ENCODE results near the gene RPL38. TPM values are rescaled to one million over a fixed set of nuclear protein-coding genes. Genes with fewer than 3 reads are reported as not detected.

The RPL38 gene
- total RNA-seq, 1 donor from 2014 or later, result 243 TPM

GRCh38 chr17:74235040-74235581 is 31.6 kb downstream of the RPL38 start:
- no peak for TF ChIP-seq CTCF (IDR thresholded peaks at IDR 0.05)
- Histone ChIP-seq H3K27me3 (no peaks in the 10 kb centered on the region), H3K36me3 (peaks cover 0 to 9% of the 10 kb centered on the region in 2 donors), H3K9me3 (no peaks in the 10 kb centered on the region), H3K4me3 (no peak overlapping the region), H3K4me1 (no peaks in the 10 kb centered on the region), H3K27ac (no peak overlapping the region)
- intact Hi-C loops (cut with DNase I), result no loop called here
- DNase-seq (ENCODE audit: low spot score in 2 of 2), result no peak

- H3K36me3 ChIP-seq, result peaks cover 0 to 4% of the 10 kb centered on the region in 2 donors
- H3K9me3 ChIP-seq, result no peaks in the 10 kb centered on the region
- no peak overlapping the region for H3K27ac ChIP-seq
- no peak for DNase-seq (ENCODE audit: low spot score in 2 of 2)
- TF ChIP-seq CTCF (IDR thresholded peaks at IDR 0.05), result no peak
- H3K4me3 ChIP-seq, result no peak overlapping the region
- intact Hi-C loops (cut with DNase I), result no loop called here
- H3K27me3 ChIP-seq, result no peaks in the 10 kb centered on the region
- H3K4me1 ChIP-seq, result no peaks in the 10 kb centered on the region
These were observed 32.5 kb downstream of the RPL38 start for GRCh38 chr17:74235911-74236371.

- no peaks in the 10 kb centered on the region for H3K4me1 ChIP-seq
- H3K27me3 ChIP-seq, result no peaks in the 10 kb centered on the region
- DNase-seq (ENCODE audit: low spot score in 2 of 2), result no peak
- TF ChIP-seq CTCF (IDR thresholded peaks at IDR 0.05), result no peak
- no peak overlapping the region for H3K4me3 ChIP-seq
- H3K36me3 ChIP-seq, result peaks cover 0 to 4% of the 10 kb centered on the region in 2 donors
- H3K9me3 ChIP-seq, result no peaks in the 10 kb centered on the region
- intact Hi-C loops (cut with DNase I), result no loop called here
- H3K27ac ChIP-seq, result no peak overlapping the region
These were observed 33.8 kb downstream of the RPL38 start for GRCh38 chr17:74237321-74237720.

DNA sequence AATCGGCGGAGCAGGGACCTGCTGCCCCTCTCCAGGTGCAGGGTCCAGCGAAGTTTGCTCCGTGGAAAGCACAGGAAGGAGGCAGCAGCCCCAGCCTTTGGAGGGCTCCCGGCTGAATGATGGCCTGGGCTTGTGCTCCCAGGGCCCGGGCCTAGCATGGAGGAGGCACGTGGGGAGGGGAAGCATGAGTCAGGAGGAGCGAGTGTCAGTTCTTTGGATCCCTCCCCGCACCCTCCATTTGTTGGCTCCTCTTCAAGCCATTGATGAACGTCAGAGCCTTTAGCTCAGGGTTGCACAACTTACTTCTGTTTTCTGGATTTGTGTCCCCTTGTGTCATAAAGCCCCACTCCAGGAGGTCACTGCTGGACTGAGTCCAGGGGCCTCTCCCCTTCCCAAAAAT is 35.7 kb downstream of the RPL38 start:
- Histone ChIP-seq H3K27me3 (no peaks in the 10 kb centered on the region), H3K4me1 (no peaks in the 10 kb centered on the region), H3K4me3 (no peak overlapping the region), H3K9me3 (no peaks in the 10 kb centered on the region), H3K36me3 (peaks cover 0 to 4% of the 10 kb centered on the region in 2 donors), H3K27ac (no peak overlapping the region)
- peak; percentile 53 to 73 for DNase-seq (ENCODE audit: low spot score in 2 of 2)
- TF ChIP-seq CTCF (IDR thresholded peaks at IDR 0.05), result no peak
- intact Hi-C loops (cut with DNase I), result no loop called here

DNA sequence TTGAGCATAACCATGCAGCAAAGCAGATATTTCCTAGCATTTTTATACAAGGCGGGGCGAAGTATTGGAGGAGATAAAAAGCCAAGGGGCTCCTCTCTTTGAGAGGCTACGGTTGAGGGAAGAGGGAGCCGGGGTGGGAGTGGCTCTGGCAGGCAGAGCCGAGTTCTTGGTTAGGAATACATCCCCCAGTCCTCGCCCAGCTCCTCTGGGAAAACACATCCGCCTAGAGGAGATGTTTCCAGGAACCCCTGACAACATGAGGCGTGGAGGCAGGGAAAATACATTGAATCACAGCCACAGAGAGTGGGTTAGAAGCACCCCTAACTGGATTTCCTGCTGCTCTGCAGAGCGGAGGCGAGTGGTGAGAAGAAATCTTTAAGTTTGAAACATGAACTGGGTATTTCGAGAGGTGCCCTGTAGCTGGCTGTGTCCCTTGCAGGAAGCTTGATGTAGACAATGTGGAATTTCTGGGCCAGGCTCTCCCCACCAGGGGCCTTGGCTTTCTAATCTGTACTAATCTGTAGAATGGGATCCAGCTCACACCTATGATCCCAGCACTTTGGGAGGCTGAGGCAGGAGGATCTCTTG is 37.2 kb downstream of the RPL38 start:
- Histone ChIP-seq H3K27ac (no peak overlapping the region), H3K4me3 (no peak overlapping the region), H3K4me1 (no peaks in the 10 kb centered on the region), H3K27me3 (no peaks in the 10 kb centered on the region), H3K9me3 (no peaks in the 10 kb centered on the region), H3K36me3 (peaks cover 0 to 4% of the 10 kb centered on the region in 2 donors)
- TF ChIP-seq CTCF (IDR thresholded peaks at IDR 0.05), result no peak
- intact Hi-C loops (cut with DNase I), result no loop called here
- peak in 1 of 2 donors; percentile 67 for DNase-seq (ENCODE audit: low spot score in 2 of 2)
